Body of pancreas (tissue), 4 donors: ENCODE data around the gene MAFF. TPM values are rescaled to one million over a fixed set of nuclear protein-coding genes. Genes with fewer than 3 reads are reported as not detected.

Experiments used
- ATAC-seq: fragments of 150-250 bp; one replicate; pipeline ENCODE4 v1.9.1; 2016
- DNase-seq, 4 donors: peaks; one replicate each; pipeline ENCODE4 v3.0.0-alpha.2; 2019
- H3K27ac ChIP-seq, 4 donors: fragments of 200-600 bp; sonication (generic); 1 replicate in 3 of 4; 2 replicates in 1 of 4; pipeline versions ENCODE4 v1.5.1 to v1.6.1; 2016 to 2019; ENCODE audit warnings: mild to moderate bottlenecking in 1 of 4, mixed read lengths in 1 of 4, moderate library complexity in 1 of 4
- H3K27me3 ChIP-seq, 2 donors: fragments of 200-600 bp; sonication (generic); one replicate each; pipeline ENCODE4 v1.6.0; 2016; ENCODE audit warnings: mild to moderate bottlenecking in 1 of 2
- H3K36me3 ChIP-seq, 2 donors: fragments of 200-600 bp; sonication (generic); replicated peaks in 1 of 2; 2 replicates each; pipeline ENCODE4 v1.5.1; 2016; ENCODE audit warnings: low read depth in 2 of 2; ENCODE audit not compliant: insufficient read depth in 1 of 2
- H3K4me1 ChIP-seq: fragments of 200-600 bp; sonication (generic); one replicate; pipeline ENCODE4 v1.6.0; 2016
- H3K4me3 ChIP-seq, 2 donors: fragments of 200-600 bp; sonication (generic); 1 replicate in 1 of 2; 2 replicates in 1 of 2; pipeline ENCODE4 v1.5.1; 2016 to 2019
- H3K9me3 ChIP-seq, 3 donors: fragments of 200-600 bp; sonication (generic); 1 replicate in 2 of 3; 2 replicates in 1 of 3; pipeline ENCODE4 v1.5.1; 2016
- POLR2A ChIP-seq, 3 donors: fragments of 450-650 bp; IDR thresholded peaks; one replicate each; pipeline ENCODE4 v1.6.1; 2016; ENCODE audit warnings: antibody characterized with exemption in 3 of 3, mild to moderate bottlenecking in 2 of 3
- WGBS, 2 donors: methylation state at CpG; one replicate each; pipeline ENCODE4 v1.1.5; 2017; 5-methylcytosine and 5-hydroxymethylcytosine counted together
- intact Hi-C: fragments of 100-400 bp; cut with DNase I; formaldehyde crosslinking; loops from one replicate; pipeline ENCODE4 v1.15.1; 2023
- total RNA-seq, 2 donors: library from RNA; depleted of rRNA; stranded (reverse); fragments of >200 nt; gene quantifications; one replicate each; pipeline ENCODE4 v1.1.0, GENCODE V29; 2016
- TF ChIP-seq, protein P1 (sequence below), 7 experiments: fragments of 450-650 bp in 4 of 7; fragments of 200-600 bp in 3 of 7; sonication (generic) in 3 of 7; IDR thresholded peaks; one replicate each; pipeline ENCODE4 v1.5.1; 2016 to 2019; ENCODE audit warnings: antibody characterized with exemption in 7 of 7

The MAFF gene
- total RNA-seq, 2 donors from 2014 or later: 16.9 to 35.6 TPM

DNA sequence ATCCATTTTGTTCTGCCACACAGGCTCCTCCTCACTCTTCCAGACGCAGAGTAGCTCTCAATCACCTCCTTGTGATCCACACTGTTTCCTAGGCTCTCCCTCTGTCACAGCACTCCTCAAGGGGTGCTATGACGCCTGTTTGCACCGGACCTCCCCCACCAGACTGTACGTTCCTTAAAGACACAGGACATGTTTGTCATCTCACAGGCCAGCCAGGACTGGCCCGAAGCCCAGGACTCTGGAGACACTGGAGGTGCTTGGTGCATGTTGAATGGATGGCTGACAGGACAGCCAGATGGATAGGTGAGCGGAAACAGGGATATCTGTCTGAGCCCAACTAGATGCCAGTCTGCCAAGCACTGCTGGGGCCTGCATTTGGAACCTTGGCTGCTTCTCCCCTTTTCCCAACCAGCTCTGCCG is 33.8 kb upstream of the MAFF start:
- intact Hi-C loops: no loop called here
- Histone ChIP-seq H3K27ac (no peak overlapping the region), H3K27me3 (no peaks in the 10 kb centered on the region), H3K4me3 (no peak overlapping the region), H3K4me1 (peaks cover 19% of the 10 kb centered on the region), H3K36me3 (no peaks in the 10 kb centered on the region), H3K9me3 (no peaks in the 10 kb centered on the region)
- TF ChIP-seq POLR2A (IDR thresholded peaks at IDR 0.05): no peak
- TF ChIP-seq, protein P1, sequence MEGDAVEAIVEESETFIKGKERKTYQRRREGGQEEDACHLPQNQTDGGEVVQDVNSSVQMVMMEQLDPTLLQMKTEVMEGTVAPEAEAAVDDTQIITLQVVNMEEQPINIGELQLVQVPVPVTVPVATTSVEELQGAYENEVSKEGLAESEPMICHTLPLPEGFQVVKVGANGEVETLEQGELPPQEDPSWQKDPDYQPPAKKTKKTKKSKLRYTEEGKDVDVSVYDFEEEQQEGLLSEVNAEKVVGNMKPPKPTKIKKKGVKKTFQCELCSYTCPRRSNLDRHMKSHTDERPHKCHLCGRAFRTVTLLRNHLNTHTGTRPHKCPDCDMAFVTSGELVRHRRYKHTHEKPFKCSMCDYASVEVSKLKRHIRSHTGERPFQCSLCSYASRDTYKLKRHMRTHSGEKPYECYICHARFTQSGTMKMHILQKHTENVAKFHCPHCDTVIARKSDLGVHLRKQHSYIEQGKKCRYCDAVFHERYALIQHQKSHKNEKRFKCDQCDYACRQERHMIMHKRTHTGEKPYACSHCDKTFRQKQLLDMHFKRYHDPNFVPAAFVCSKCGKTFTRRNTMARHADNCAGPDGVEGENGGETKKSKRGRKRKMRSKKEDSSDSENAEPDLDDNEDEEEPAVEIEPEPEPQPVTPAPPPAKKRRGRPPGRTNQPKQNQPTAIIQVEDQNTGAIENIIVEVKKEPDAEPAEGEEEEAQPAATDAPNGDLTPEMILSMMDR (IDR thresholded peaks at IDR 0.05): no peak
- ATAC-seq: no peak
- 64 to 88% methylated on average over 7 of the region's 7 CpGs for WGBS, 2 donors
- DNase-seq: peak in 1 of 4 donors; percentile 55

DNA sequence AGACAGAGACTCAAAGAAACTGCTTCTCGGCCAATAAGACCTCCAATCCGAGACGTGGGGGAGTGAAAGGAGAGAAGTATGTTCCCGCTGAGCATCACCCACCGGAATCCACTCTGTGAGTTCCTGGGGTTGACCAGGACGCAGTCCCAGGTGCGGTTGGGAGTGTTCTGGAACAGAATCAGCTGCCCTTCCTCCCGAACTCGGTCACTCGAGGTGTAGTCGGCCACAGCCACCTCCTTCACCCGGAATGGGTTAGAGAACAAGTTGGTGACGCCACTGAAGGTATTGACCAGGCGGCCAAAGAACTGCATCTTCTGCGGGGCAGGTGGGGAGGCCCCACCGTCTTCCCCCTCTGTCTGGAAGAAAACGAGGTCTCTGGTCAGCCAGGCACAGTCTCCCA is 32.7 kb upstream of the MAFF start:
- no peaks in the 10 kb centered on the region for H3K36me3 ChIP-seq
- intact Hi-C loops: no loop called here
- no peaks in the 10 kb centered on the region for H3K9me3 ChIP-seq
- peaks cover 20% of the 10 kb centered on the region for H3K4me1 ChIP-seq
- DNase-seq (no peak), ATAC-seq (no peak)
- 89 to 92% methylated on average over 15 to 17 of the region's 17 CpGs for WGBS, 2 donors
- no peaks in the 10 kb centered on the region for H3K27me3 ChIP-seq
- TF ChIP-seq, protein P1 (IDR thresholded peaks at IDR 0.05): no peak
- no peak for TF ChIP-seq POLR2A (IDR thresholded peaks at IDR 0.05)
- H3K4me3 ChIP-seq: no peak overlapping the region
- H3K27ac ChIP-seq: no peak overlapping the region

DNA sequence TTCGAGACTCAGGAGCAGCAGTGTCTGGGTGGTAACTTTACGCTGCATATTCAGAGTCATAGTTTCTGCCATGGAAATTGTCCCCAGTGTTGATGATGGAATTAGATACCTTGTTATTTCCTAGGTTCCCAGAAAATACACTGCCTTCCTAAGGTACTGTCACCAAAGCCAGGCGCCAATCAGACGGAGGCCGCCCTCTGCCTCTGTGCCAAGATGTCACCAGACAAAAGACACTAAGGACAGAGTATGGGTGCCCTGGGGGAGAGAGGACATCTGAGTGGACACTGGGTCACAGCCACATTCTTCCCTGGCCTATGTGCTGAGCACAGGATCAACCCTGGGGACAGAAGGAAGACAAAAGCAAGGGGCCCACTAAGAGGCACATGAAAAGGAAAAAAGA is 31.3 kb upstream of the MAFF start:
- WGBS, 2 donors: 93 to 94% methylated on average over 5 of the region's 5 CpGs
- H3K9me3 ChIP-seq: no peaks in the 10 kb centered on the region
- no peak for DNase-seq
- ATAC-seq: no peak
- H3K4me3 ChIP-seq: no peak overlapping the region
- H3K27me3 ChIP-seq: no peaks in the 10 kb centered on the region
- TF ChIP-seq, protein P1 (IDR thresholded peaks at IDR 0.05): no peak
- TF ChIP-seq POLR2A (IDR thresholded peaks at IDR 0.05): no peak
- no peak overlapping the region for H3K27ac ChIP-seq
- H3K36me3 ChIP-seq: no peaks in the 10 kb centered on the region
- intact Hi-C loops: no loop called here
- H3K4me1 ChIP-seq: peaks cover 14% of the 10 kb centered on the region

DNA sequence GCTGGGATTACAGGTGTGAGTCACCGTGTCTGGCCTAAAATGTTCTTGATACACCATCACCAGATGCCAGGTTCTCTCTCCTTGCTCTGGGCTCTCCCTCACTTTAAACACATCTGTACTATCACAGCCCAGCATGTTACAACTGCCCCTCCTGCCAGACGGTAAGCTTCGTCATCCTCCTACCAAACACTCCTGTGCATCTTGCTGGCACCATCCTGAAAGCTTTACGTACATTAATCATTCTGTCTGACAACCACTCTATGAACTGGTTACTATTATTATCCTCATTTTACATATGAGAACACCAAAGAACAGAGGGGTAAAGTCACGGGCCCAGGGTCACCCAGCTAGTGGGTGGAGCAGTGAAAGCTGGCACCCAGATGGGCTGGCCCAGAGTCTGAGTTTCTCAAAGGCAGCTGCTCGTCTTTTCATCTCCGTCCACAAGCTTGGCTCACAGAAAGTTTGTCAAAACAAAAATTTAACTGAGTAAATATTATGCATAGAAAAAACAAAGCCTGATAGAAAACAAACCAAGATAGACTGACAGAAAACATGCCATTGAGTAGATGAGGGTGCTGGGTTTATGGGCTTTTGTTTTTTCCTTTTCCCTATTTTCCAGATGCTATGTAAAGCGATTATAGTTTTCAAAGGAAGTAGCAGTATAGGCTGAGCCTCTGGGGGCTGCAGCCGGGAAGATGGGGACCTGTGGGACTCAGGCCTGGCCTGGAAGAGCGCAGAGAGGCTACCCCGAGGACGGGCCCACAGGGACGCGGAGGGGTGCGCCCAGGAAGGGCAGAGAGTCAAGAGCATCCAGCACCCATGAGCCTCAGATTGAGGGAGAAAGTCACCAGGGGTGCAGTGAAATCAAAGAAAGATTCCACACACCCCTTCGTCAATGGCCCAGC is 29.6 kb upstream of the MAFF start:
- no peaks in the 10 kb centered on the region for H3K36me3 ChIP-seq
- DNase-seq (no peak), ATAC-seq (peak; percentile 10)
- no peak overlapping the region for H3K4me3 ChIP-seq
- 75 to 83% methylated on average over 16 of the region's 16 CpGs for WGBS, 2 donors
- H3K9me3 ChIP-seq: no peaks in the 10 kb centered on the region
- H3K4me1 ChIP-seq: peaks cover 14% of the 10 kb centered on the region
- intact Hi-C loops: no loop called here
- no peak for TF ChIP-seq POLR2A (IDR thresholded peaks at IDR 0.05)
- TF ChIP-seq, protein P1 (IDR thresholded peaks at IDR 0.05): no peak
- no peaks in the 10 kb centered on the region for H3K27me3 ChIP-seq
- H3K27ac ChIP-seq: peak overlapping the region; percentile 2 to 78 (median 45)
